GM12878 (cell line): ENCODE results near the gene MAST4. TPM values are rescaled to one million over a fixed set of nuclear protein-coding genes. Genes with fewer than 3 reads are reported as not detected.

ENCODE experiments used
- ATAC-seq: fragments of 200-7000 bp; cut with Tn5 transposase; 3 replicates; pipeline ENCODE4 v1.9.1; 2020; ENCODE audit warnings: mild to moderate bottlenecking, moderate library complexity
- BruUV-seq: library from RNA; stranded (reverse); fragments of 400-500 nt; replicated peaks from 2 replicates; lab custom pipeline; 2021; lab: Mats Ljungman, UMichigan
- CTCF ChIA-PET: fragments of 300-600 bp; sonication (Branson Sonifier 250); formaldehyde crosslinking; extraction: SDS; loops from one replicate; lab custom pipeline; 2021; ENCODE audit warnings: inconsistent platforms; lab: Yijun Ruan, JAX
- POLR2A ChIA-PET: fragments of 350-600 bp; formaldehyde crosslinking; extraction: SDS; loops from one replicate; lab custom pipeline; 2021; ENCODE audit warnings: inconsistent platforms; lab: Charles Lee
- RAD21 ChIA-PET: fragments of 300-600 bp; sonication (Branson Sonifier 250); formaldehyde crosslinking; loops from one replicate; lab custom pipeline; 2023; ENCODE audit warnings: antibody characterized with exemption; ENCODE audit not compliant: unreplicated experiment; lab: Charles Lee
- SMC1A ChIA-PET: fragments of 300-600 bp; sonication (Branson Sonifier 250); formaldehyde crosslinking; loops from one replicate; lab custom pipeline; 2023; ENCODE audit not compliant: unreplicated experiment, uncharacterized antibody; lab: Charles Lee
- DNase-seq: peaks from one replicate; pipeline ENCODE4 v3.0.0-alpha.2; 2011; ENCODE audit warnings: low read depth, low spot score
- FAIRE-seq: peaks from 3 replicates; lab custom pipeline; 2011; peaks lifted over from hg19 to GRCh38; lab: Jason Lieb, UNC
- H2AFZ ChIP-seq: 2 replicates; pipeline ENCODE4 v1.6.0; 2011; ENCODE audit warnings: low read depth, low read length, control low read depth; ENCODE audit not compliant: control insufficient read depth
- H3K27ac ChIP-seq: 2 replicates; pipeline ENCODE4 v1.5.1; 2011; ENCODE audit warnings: control low read depth; ENCODE audit not compliant: control insufficient read depth, insufficient read depth
- H3K27me3 ChIP-seq, 2 experiments: replicated peaks in 1 of 2; 2 replicates each; pipeline versions ENCODE4 v1.6.0 to v1.6.1; 2011; ENCODE audit warnings: low read length in 1 of 2; ENCODE audit not compliant: control insufficient read depth in 2 of 2, insufficient read depth in 2 of 2
- H3K36me3 ChIP-seq, 2 experiments: 2 replicates each; pipeline ENCODE4 v1.5.1; 2011; ENCODE audit warnings: low read length in 1 of 2; ENCODE audit not compliant: control insufficient read depth in 2 of 2, insufficient read depth in 2 of 2
- H3K4me1 ChIP-seq: 2 replicates; pipeline ENCODE4 v1.6.1; 2011; ENCODE audit warnings: mild to moderate bottlenecking, low read length, moderate library complexity, mixed read lengths; ENCODE audit not compliant: control insufficient read depth, insufficient read depth
- H3K4me2 ChIP-seq: 2 replicates; pipeline ENCODE4 v1.6.0; 2011; ENCODE audit warnings: control low read depth; ENCODE audit not compliant: control insufficient read depth, insufficient read depth
- H3K4me3 ChIP-seq: fragments of 200-600 bp; sonication (generic); 2 replicates; pipeline ENCODE4 v1.5.1; 2016
- H3K79me2 ChIP-seq: 2 replicates; pipeline ENCODE4 v1.6.0; 2011; ENCODE audit warnings: low read length; ENCODE audit not compliant: control insufficient read depth, insufficient read depth
- H3K9ac ChIP-seq: 2 replicates; pipeline ENCODE4 v1.8.0; 2011; ENCODE audit warnings: low read length, control low read depth, mixed read lengths; ENCODE audit not compliant: control insufficient read depth, insufficient read depth
- H3K9me3 ChIP-seq: replicated peaks from 3 replicates; pipeline ENCODE4 v1.5.1; 2011; ENCODE audit warnings: mild to moderate bottlenecking, low read length; ENCODE audit not compliant: control insufficient read depth, insufficient read depth
- H4K20me1 ChIP-seq: 2 replicates; pipeline ENCODE4 v1.6.0; 2011; ENCODE audit not compliant: control insufficient read depth, insufficient read depth
- BACH1 ChIP-seq: fragments of 450-650 bp; IDR thresholded peaks from 2 replicates; pipeline ENCODE4 v1.6.1; 2017; ENCODE audit warnings: mild to moderate bottlenecking, borderline replicate concordance
- NKRF ChIP-seq: fragments of 450-650 bp; conservative IDR thresholded peaks from 2 replicates; pipeline ENCODE4 v1.6.1; 2017; ENCODE audit warnings: mild to moderate bottlenecking, moderate library complexity
- POLR2AphosphoS2 ChIP-seq: IDR thresholded peaks from 2 replicates; pipeline ENCODE4 v1.6.1; 2011; ENCODE audit warnings: low read depth, mild to moderate bottlenecking, low read length, improper control_type of control experiment, moderate library complexity
- RFX5 ChIP-seq: IDR thresholded peaks from 2 replicates; pipeline ENCODE4 v1.6.1; 2011; ENCODE audit warnings: low read depth, low read length, improper control_type of control experiment
- STAT3 ChIP-seq: IDR thresholded peaks from 2 replicates; pipeline ENCODE4 v1.6.1; 2011; ENCODE audit warnings: low read depth, low read length, improper control_type of control experiment
- USF2 ChIP-seq: IDR thresholded peaks from 2 replicates; pipeline ENCODE4 v1.6.1; 2011; ENCODE audit warnings: low read depth, low read length, improper control_type of control experiment, borderline replicate concordance
- ZBED1 ChIP-seq: IDR thresholded peaks from 2 replicates; pipeline ENCODE4 v1.6.1; 2016; ENCODE audit warnings: borderline replicate concordance
- ZNF592 ChIP-seq: fragments of 450-650 bp; IDR thresholded peaks from 2 replicates; pipeline ENCODE4 v1.6.1; 2017; ENCODE audit warnings: mild to moderate bottlenecking, moderate library complexity
- WGBS: methylation state at CpG from one replicate; pipeline ENCODE4 v1.1.6; 2016; ENCODE audit warnings: low lambda C conversion rate; ENCODE audit not compliant: insufficient replicate concordance, insufficient coverage; ENCODE audit errors: missing lambda C conversion rate; 5-methylcytosine and 5-hydroxymethylcytosine counted together
- in situ Hi-C: fragments of 300-500 bp; cut with MboI; formaldehyde crosslinking; loops from 9 replicates; pipeline ENCODE4 v1.14.3; 2018; ENCODE audit warnings: mixed read lengths
- intact Hi-C: fragments of 100-400 bp; cut with micrococcal nuclease; formaldehyde crosslinking; loops from one replicate; pipeline ENCODE4 v1.14.2; 2022; ENCODE audit not compliant: unreplicated experiment
- polyA plus RNA-seq, 11 experiments: library from polyadenylated mRNA; depleted of rRNA in 4 of 11; unstranded in 6 of 11; stranded (reverse) in 5 of 11; fragments of >200 nt; fragmentation: Nextera tagmentation in 4 of 11; fragmentation: Illumina TruSeq in 1 of 11; extraction: Ambion mirVana in 4 of 11; extraction: Trizol in 1 of 11; gene quantifications; 1 replicate in 1 of 11; 2 replicates in 10 of 11; pipeline versions ENCODE4 v1.2.1 to v1.2.3, GENCODE V29; 2011 to 2016; ENCODE audit warnings: inconsistent platforms in 2 of 11, missing spikeins in 2 of 11, low read depth in 1 of 11
- total RNA-seq, 4 experiments: library from RNA; depleted of rRNA in 3 of 4; stranded (reverse); fragments of >200 nt in 3 of 4; fragmentation: Illumina TruSeq in 1 of 4; extraction: Trizol in 1 of 4; gene quantifications; 2 replicates each; pipeline versions ENCODE4 v1.2.1 to v1.2.3, GENCODE V29; 2013 to 2021

Gene MAST4
- total and polyA plus RNA-seq, 10 of the 15 experiments (the other 5 are each of a cell fraction or from before 2014, with no cell fraction given): 0.02 to 1.6 (median 0.29) TPM; not detected in 1

GRCh38 chr5:66793049-66793448, 196.9 kb downstream of the MAST4 start:
- 93% methylated on average over 2 of the region's 2 CpGs for whole genome bisulfite sequencing
- no peak for DNase-seq
- ChIA-PET SMC1A (no interaction called here), RAD21 (no interaction called here), POLR2A (no interaction called here), CTCF (no interaction called here)
- no peaks in the 10 kb centered on the region for H3K4me1 ChIP-seq
- no peaks in the 10 kb centered on the region for H3K79me2 ChIP-seq
- TF ChIP-seq RFX5 (no peak), ZNF592 (no peak), ZBED1 (no peak), BACH1 (no peak), USF2 (no peak), NKRF (no peak), STAT3 (no peak), POLR2AphosphoS2 (no peak)
- H2AFZ ChIP-seq: no peak overlapping the region
- no peaks in the 10 kb centered on the region for H3K36me3 ChIP-seq
- in situ Hi-C loops: no loop called here
- intact Hi-C loops: no loop called here
- no peak overlapping the region for H3K4me3 ChIP-seq
- BruUV-seq: no TSS peak
- no peak for ATAC-seq
- no peaks in the 10 kb centered on the region for H3K9me3 ChIP-seq
- no peak overlapping the region for H3K4me2 ChIP-seq
- H3K27ac ChIP-seq: no peak overlapping the region
- H3K27me3 ChIP-seq: no peaks in the 10 kb centered on the region
- no peak overlapping the region for H3K9ac ChIP-seq
- no peak for FAIRE-seq
- H4K20me1 ChIP-seq: no peaks in the 10 kb centered on the region
